ENCODE measurements around the gene CCDC33. TPM values are rescaled to one million over a fixed set of nuclear protein-coding genes. Genes with fewer than 3 reads are reported as not detected.

CCDC33 gene
- total RNA-seq, 1 experiment from 2014 or later: not detected

DNA sequence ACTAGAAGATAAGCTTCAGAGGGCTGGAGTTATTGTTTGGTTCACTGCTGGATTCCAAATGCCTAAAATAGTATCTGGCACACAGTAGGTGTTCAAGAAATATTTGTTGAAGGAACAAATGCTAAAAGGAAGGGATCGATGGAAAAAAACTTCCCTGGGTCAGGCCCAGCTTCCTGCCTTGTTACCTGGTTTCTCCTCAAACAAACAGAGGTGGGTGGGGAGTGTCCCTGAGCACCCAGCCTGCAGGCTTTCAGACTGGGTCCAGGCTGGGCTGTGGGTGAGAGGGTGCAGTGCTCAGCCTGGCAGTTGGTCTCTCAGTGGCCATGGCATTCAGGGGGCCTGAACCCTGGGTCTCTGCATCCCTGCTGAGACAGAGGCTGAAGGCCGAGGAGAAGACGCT lies 19.2 kb upstream of the CCDC33 start:
- no peak for DNase-seq (ENCODE audit: low read depth, low spot score)
- no peaks in the 10 kb centered on the region for H3K36me3 ChIP-seq (ENCODE audit: control insufficient read depth, insufficient read depth, low read length)
- peaks cover 6% of the 10 kb centered on the region for H3K4me1 ChIP-seq (ENCODE audit: control insufficient read depth, insufficient read depth, low read length)
- no peak for ATAC-seq
- H3K27ac ChIP-seq (ENCODE audit: low read length): no peak overlapping the region
- in situ Hi-C loops (cut with HindIII; ENCODE audit: low pct_unique_long_range_greater_than_20kb, low sequenced_read_pairs): no loop called here
- no peaks in the 10 kb centered on the region for H3K27me3 ChIP-seq (ENCODE audit: control insufficient read depth, insufficient read depth, low read length)
- no peak overlapping the region for H3K4me3 ChIP-seq (ENCODE audit: low read depth in 2 of 2, low read length in 2 of 2)
- H3K9me3 ChIP-seq (ENCODE audit: control insufficient read depth, insufficient read depth, low read depth, low read length): no peaks in the 10 kb centered on the region
- intact Hi-C loops (cut with micrococcal nuclease; ENCODE audit: unreplicated experiment): no loop called here
- no TSS peak for BruUV-seq (replicated peaks)
- POLR2A ChIA-PET: no interaction called here
- CTCF ChIA-PET: interaction anchor here (0.7 kb wide), 2 partner anchors 37 to 95 kb away, joined by 3 to 6 read pairs; no protein-coding TSS in a partner anchor
- TF ChIP-seq, protein P1, sequence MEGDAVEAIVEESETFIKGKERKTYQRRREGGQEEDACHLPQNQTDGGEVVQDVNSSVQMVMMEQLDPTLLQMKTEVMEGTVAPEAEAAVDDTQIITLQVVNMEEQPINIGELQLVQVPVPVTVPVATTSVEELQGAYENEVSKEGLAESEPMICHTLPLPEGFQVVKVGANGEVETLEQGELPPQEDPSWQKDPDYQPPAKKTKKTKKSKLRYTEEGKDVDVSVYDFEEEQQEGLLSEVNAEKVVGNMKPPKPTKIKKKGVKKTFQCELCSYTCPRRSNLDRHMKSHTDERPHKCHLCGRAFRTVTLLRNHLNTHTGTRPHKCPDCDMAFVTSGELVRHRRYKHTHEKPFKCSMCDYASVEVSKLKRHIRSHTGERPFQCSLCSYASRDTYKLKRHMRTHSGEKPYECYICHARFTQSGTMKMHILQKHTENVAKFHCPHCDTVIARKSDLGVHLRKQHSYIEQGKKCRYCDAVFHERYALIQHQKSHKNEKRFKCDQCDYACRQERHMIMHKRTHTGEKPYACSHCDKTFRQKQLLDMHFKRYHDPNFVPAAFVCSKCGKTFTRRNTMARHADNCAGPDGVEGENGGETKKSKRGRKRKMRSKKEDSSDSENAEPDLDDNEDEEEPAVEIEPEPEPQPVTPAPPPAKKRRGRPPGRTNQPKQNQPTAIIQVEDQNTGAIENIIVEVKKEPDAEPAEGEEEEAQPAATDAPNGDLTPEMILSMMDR (IDR thresholded peaks at IDR 0.05): no peak
- TF ChIP-seq TCF7L2 (IDR thresholded peaks at IDR 0.05; ENCODE audit: low read depth, low read length) (no peak), SIN3A (IDR thresholded peaks at IDR 0.05; ENCODE audit: borderline replicate concordance, insufficient read depth, low read depth, low read length) (no peak), POLR2AphosphoS5 (IDR thresholded peaks at IDR 0.05; ENCODE audit: low read depth, low read length) (no peak)
- TF ChIP-seq, protein P2, sequence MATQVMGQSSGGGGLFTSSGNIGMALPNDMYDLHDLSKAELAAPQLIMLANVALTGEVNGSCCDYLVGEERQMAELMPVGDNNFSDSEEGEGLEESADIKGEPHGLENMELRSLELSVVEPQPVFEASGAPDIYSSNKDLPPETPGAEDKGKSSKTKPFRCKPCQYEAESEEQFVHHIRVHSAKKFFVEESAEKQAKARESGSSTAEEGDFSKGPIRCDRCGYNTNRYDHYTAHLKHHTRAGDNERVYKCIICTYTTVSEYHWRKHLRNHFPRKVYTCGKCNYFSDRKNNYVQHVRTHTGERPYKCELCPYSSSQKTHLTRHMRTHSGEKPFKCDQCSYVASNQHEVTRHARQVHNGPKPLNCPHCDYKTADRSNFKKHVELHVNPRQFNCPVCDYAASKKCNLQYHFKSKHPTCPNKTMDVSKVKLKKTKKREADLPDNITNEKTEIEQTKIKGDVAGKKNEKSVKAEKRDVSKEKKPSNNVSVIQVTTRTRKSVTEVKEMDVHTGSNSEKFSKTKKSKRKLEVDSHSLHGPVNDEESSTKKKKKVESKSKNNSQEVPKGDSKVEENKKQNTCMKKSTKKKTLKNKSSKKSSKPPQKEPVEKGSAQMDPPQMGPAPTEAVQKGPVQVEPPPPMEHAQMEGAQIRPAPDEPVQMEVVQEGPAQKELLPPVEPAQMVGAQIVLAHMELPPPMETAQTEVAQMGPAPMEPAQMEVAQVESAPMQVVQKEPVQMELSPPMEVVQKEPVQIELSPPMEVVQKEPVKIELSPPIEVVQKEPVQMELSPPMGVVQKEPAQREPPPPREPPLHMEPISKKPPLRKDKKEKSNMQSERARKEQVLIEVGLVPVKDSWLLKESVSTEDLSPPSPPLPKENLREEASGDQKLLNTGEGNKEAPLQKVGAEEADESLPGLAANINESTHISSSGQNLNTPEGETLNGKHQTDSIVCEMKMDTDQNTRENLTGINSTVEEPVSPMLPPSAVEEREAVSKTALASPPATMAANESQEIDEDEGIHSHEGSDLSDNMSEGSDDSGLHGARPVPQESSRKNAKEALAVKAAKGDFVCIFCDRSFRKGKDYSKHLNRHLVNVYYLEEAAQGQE (IDR thresholded peaks at IDR 0.05; ENCODE audit: insufficient read depth in 1 of 2, low read depth in 2 of 2, low read length in 1 of 2): no peak

DNA sequence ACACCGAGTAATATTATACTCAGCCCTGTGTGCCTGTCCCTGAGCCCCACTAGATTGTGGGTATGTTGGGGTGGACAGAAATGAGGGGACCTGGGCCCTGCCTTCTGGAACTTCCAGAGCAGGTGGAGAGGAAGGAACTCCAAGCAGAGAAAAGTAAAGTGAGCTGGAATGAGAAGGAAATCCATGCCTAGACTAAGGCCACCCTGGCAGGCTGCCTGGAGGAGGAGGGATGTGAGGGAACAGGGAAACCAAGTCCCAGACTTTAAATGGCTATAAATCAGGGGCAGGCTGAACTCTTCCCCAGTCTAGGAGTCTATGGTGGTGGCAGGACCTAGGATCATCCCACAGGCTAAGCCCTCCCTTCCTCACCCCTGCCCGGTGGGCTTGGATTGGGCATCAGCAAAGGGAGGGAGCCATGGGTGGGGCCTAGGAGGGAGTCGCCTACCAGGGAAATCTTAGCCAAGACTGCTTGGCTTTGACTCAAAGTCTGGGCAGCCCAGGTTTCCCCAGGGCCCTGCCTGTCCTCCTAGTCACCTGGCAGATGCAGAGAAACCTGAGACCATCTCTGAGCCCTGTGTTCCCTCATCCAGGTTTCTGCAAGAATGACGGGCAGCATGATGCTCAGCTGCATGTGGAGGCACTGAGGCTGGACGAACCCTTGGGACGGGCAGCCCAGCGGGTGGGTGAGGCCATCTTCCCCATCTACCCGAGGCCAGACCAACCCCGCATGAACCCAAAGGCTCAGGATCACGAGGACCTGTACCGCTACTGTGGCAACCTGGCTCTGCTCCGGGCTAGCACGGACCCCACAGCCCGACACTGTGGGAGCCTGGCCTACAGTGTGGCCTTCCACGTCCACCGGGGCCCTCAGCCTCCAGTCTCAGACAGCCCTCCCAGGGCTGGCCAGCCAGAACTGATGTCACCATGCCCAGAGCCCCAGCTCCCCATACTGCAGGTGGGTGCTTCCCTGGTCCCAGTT lies 17.9 kb upstream of the CCDC33 start:
- Histone ChIP-seq H3K9me3 (ENCODE audit: control insufficient read depth, insufficient read depth, low read depth, low read length) (no peaks in the 10 kb centered on the region), H3K4me3 (ENCODE audit: low read depth in 2 of 2, low read length in 2 of 2) (no peak overlapping the region), H3K36me3 (ENCODE audit: control insufficient read depth, insufficient read depth, low read length) (no peaks in the 10 kb centered on the region), H3K27ac (ENCODE audit: low read length) (no peak overlapping the region), H3K27me3 (ENCODE audit: control insufficient read depth, insufficient read depth, low read length) (no peaks in the 10 kb centered on the region), H3K4me1 (ENCODE audit: control insufficient read depth, insufficient read depth, low read length) (peaks cover 11% of the 10 kb centered on the region)
- intact Hi-C loops (cut with micrococcal nuclease; ENCODE audit: unreplicated experiment): no loop called here
- ChIA-PET CTCF (no interaction called here), POLR2A (no interaction called here)
- DNase-seq (ENCODE audit: low read depth, low spot score): no peak
- BruUV-seq (replicated peaks): no TSS peak
- ATAC-seq: no peak
- in situ Hi-C loops (cut with HindIII; ENCODE audit: low pct_unique_long_range_greater_than_20kb, low sequenced_read_pairs): no loop called here
- TF ChIP-seq, protein P2 (IDR thresholded peaks at IDR 0.05; ENCODE audit: insufficient read depth in 1 of 2, low read depth in 2 of 2, low read length in 1 of 2): no peak
- no peak for TF ChIP-seq TCF7L2 (IDR thresholded peaks at IDR 0.05; ENCODE audit: low read depth, low read length)
- TF ChIP-seq, protein P1 (IDR thresholded peaks at IDR 0.05): no peak
- no peak for TF ChIP-seq SIN3A (IDR thresholded peaks at IDR 0.05; ENCODE audit: borderline replicate concordance, insufficient read depth, low read depth, low read length)
- no peak for TF ChIP-seq POLR2AphosphoS5 (IDR thresholded peaks at IDR 0.05; ENCODE audit: low read depth, low read length)

Data from Panc1 (cell line).